Aorta (tissue), 5 donors: ENCODE measurements around the gene CCDC93. TPM values are rescaled to one million over a fixed set of nuclear protein-coding genes. Genes with fewer than 3 reads are reported as not detected.

Experiments
- ATAC-seq: fragments of 200-7000 bp; cut with Tn5 transposase; one replicate; pipeline ENCODE4 v1.9.1; 2022; ENCODE audit warnings: moderate library complexity; ENCODE audit not compliant: low FRiP score
- DNase-seq, 2 donors: peaks; one replicate each; pipeline ENCODE4 v3.0.0-alpha.2; 2020
- H3K27ac ChIP-seq, 2 donors: one replicate each; pipeline ENCODE4 v1.5.1; 2013; ENCODE audit warnings: low read length in 2 of 2, mild to moderate bottlenecking in 2 of 2, moderate library complexity in 2 of 2, control low read depth in 1 of 2, inconsistent platforms in 1 of 2, low read depth in 1 of 2
- H3K27me3 ChIP-seq, 2 donors: one replicate each; pipeline ENCODE4 v1.6.1; 2013; ENCODE audit warnings: control low read depth in 1 of 2, low read length in 1 of 2, mild to moderate bottlenecking in 1 of 2, moderate library complexity in 1 of 2; ENCODE audit not compliant: insufficient read depth in 2 of 2, control insufficient read depth in 1 of 2
- H3K36me3 ChIP-seq, 2 donors: one replicate each; pipeline ENCODE4 v1.6.1; 2013; ENCODE audit warnings: control low read depth in 1 of 2, low read length in 1 of 2, mild to moderate bottlenecking in 1 of 2; ENCODE audit not compliant: insufficient read depth in 2 of 2, control insufficient read depth in 1 of 2
- H3K4me1 ChIP-seq, 2 donors: one replicate each; pipeline ENCODE4 v1.6.1; 2013; ENCODE audit warnings: low read length in 2 of 2, control low read depth in 1 of 2, mild to moderate bottlenecking in 1 of 2, moderate library complexity in 1 of 2; ENCODE audit not compliant: insufficient read depth in 2 of 2, control insufficient read depth in 1 of 2
- H3K4me3 ChIP-seq, 2 donors: one replicate each; pipeline ENCODE4 v1.5.1; 2013; ENCODE audit warnings: low read length in 2 of 2, control low read depth in 1 of 2, mild to moderate bottlenecking in 1 of 2
- H3K9me3 ChIP-seq: one replicate; pipeline ENCODE4 v1.6.1; 2013; ENCODE audit warnings: mild to moderate bottlenecking, low read length; ENCODE audit not compliant: control insufficient read depth
- WGBS, 2 donors: extraction: QIAGEN DNeasy Blood & Tissue Kit; methylation state at CpG; one replicate each; pipeline ENCODE4 v1.1.7; 2013; 5-methylcytosine and 5-hydroxymethylcytosine counted together
- intact Hi-C, 2 donors: fragments of 100-400 bp; cut with DNase I; formaldehyde crosslinking; loops; one replicate each; pipeline versions ENCODE4 v1.14.2 to v1.15.0; 2022
- polyA plus RNA-seq, 2 donors: library from polyadenylated mRNA; stranded (reverse); fragments of 200-250 nt; gene quantifications; one replicate each; pipeline ENCODE4 v1.2.3, GENCODE V29; 2013
- total RNA-seq, 2 donors: library from RNA; stranded (reverse); fragmentation: NEBNext Ultra II Directional; extraction: Animal tissue kit (Norgen Biotek cat#: 25700); gene quantifications; one replicate each; pipeline ENCODE4 v1.2.1, GENCODE V29; 2021
- donor health status: healthy with polysubstance abuse.
- donor health status: Bipolar disorder and iron deficiency.
- donor health status: DM: no; HTN: no; CAD: no.
- donor health status: DM: no; HTN: no; CAD: no.
- donor health status: DM: yes; HTN: yes; CAD: no.

The CCDC93 gene
- total and polyA plus RNA-seq, 4 donors = 5.8 to 42.8 (median 23.5) TPM

DNA sequence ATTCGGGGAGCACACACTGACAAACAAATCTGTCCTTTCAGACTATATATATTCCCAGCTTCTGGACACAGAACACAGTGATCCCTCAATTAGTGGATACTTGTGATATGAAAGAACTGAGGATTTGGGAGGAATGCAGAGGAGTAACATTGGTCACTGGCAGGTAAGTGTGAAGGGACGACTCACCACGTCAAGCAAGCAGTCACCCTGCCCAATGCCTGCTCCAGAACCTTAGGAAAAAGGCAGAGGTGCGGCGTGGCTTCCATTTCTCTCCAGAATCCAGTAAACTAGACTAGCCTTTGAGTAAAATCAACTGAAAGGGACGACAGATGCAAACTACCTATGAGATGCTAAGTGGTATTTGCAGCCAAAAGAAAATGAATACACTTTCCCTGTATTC, 1.1 kb downstream of the CCDC93 start:
- DNase-seq = no peak
- no peaks in the 10 kb centered on the region for H3K36me3 ChIP-seq
- no peak overlapping the region for H3K27ac ChIP-seq
- H3K27me3 ChIP-seq = no peaks in the 10 kb centered on the region
- H3K4me1 ChIP-seq = no peaks in the 10 kb centered on the region
- no peaks in the 10 kb centered on the region for H3K9me3 ChIP-seq
- ATAC-seq = no peak
- intact Hi-C loops = no loop called here
- H3K4me3 ChIP-seq = peak overlapping the region; percentile 89 to 98
- WGBS, 2 donors = 40 to 41% methylated on average over 6 of the region's 6 CpGs

DNA sequence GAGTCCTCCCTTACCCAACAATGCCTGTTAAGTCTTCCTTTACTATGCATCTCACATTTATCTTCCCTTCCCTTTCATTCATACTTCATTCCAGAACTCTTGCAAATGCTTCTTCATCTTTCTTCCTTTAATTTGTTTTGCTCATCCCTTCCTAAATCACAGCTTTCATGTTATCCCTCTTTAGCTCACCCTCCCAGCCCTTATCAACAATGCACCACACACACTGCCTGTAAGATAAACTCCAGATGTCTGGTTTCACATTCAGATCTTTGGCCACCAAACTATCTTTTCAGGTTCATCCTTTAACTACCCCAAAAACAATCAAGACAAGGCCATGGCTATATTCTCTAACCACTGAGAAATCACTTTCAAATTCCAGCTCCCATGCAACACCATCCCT, 3.4 kb downstream of the CCDC93 start:
- H3K27ac ChIP-seq = no peak overlapping the region
- H3K4me1 ChIP-seq = no peaks in the 10 kb centered on the region
- H3K4me3 ChIP-seq = no peak overlapping the region
- no peaks in the 10 kb centered on the region for H3K9me3 ChIP-seq
- intact Hi-C loops = no loop called here
- H3K36me3 ChIP-seq = peaks cover 0 to 2% of the 10 kb centered on the region in 2 donors
- ATAC-seq (no peak), DNase-seq (no peak)
- H3K27me3 ChIP-seq = no peaks in the 10 kb centered on the region

DNA sequence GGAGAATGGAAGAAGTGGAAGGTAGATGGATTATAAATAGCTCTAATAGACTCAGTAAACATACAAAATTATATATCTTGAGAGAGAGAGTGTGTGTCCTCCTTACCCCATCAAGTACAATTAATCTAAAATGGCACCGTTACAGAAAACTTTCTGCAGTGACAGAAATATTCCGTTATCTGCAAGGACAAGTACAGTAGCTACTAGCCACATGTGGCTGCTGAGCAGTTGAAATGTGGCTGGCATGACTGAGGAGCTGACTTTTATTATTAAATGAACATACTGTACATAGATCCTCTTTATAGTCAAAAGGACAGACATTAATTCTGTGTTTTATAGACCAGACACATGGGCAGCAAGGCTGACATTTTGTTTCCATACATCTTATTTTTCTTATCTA, 7.0 kb downstream of the CCDC93 start:
- no peak for ATAC-seq
- WGBS, 2 donors = 74 to 89% methylated on average over 2 of the region's 2 CpGs
- Histone ChIP-seq H3K4me3 (no peak overlapping the region), H3K36me3 (peaks cover 2 to 3% of the 10 kb centered on the region in 2 donors), H3K9me3 (no peaks in the 10 kb centered on the region), H3K4me1 (no peaks in the 10 kb centered on the region), H3K27me3 (no peaks in the 10 kb centered on the region), H3K27ac (no peak overlapping the region)
- intact Hi-C loops = no loop called here
- no peak for DNase-seq

DNA sequence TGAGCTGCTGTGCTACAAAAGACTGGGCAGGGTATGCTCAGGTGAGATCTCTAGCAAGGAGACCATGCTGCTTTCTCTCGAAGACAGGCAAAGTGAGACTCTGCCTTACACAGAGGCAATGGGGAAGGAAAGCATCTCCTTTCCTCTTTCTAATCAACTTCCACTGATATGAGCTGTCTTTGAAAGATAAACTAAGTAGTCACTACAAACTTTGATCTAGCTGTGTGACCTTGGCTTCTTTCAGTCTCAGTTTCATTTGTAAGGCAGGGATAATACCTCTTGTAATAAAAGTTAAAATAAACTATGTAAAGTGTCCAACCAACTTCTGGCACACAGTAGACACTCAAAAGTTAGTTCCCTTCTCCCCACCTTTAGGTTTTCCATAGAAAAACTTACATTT, 7.5 kb downstream of the CCDC93 start:
- no peaks in the 10 kb centered on the region for H3K9me3 ChIP-seq
- H3K27ac ChIP-seq = no peak overlapping the region
- H3K36me3 ChIP-seq = peaks cover 3 to 4% of the 10 kb centered on the region in 2 donors
- H3K27me3 ChIP-seq = no peaks in the 10 kb centered on the region
- DNase-seq (no peak), ATAC-seq (no peak)
- H3K4me1 ChIP-seq = no peaks in the 10 kb centered on the region
- WGBS, 2 donors = 85 to 88% methylated on average over 1 of the region's 1 CpG
- intact Hi-C loops = no loop called here
- no peak overlapping the region for H3K4me3 ChIP-seq

- no peaks in the 10 kb centered on the region for H3K9me3 ChIP-seq
- intact Hi-C loops = loop anchor here (5.0 kb wide), 3 partner anchors 166 to 186 kb away; no protein-coding TSS in a partner anchor
- peaks cover 5 to 11% of the 10 kb centered on the region in 2 donors for H3K36me3 ChIP-seq
- H3K27me3 ChIP-seq = no peaks in the 10 kb centered on the region
- no peak overlapping the region for H3K4me3 ChIP-seq
- H3K27ac ChIP-seq = no peak overlapping the region
- H3K4me1 ChIP-seq = no peaks in the 10 kb centered on the region
- no peak for DNase-seq
- 22 to 23% methylated on average over 3 of the region's 3 CpGs for WGBS, 2 donors
- peak; percentile 87 for ATAC-seq
Measured at GRCh38 chr2:118003396-118003824, 10.5 kb downstream of the CCDC93 start.

DNA sequence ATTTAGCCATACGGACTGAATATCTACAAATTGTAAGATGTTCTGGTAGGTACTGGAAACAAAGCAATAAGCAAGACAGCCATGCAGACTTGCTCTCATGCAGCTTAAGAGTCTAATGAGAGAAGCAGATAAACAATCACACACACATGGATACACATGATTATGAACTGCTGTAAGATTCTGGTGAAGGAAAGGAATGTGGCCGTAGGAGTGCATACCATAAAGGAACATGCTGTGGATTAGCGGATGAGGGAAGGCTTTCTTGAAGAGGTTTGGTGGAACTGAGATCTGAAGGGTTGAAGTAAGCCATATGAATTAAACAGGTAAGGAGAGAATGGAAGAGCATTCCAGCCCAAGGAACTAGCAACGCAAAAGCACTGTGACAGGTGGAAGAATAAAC, 13.8 kb downstream of the CCDC93 start:
- no peak overlapping the region for H3K27ac ChIP-seq
- intact Hi-C loops = loop anchor here (5.0 kb wide), 3 partner anchors 163 to 183 kb away; no protein-coding TSS in a partner anchor
- no peaks in the 10 kb centered on the region for H3K9me3 ChIP-seq
- no peak overlapping the region for H3K4me3 ChIP-seq
- ATAC-seq = no peak
- no peaks in the 10 kb centered on the region for H3K4me1 ChIP-seq
- DNase-seq = no peak
- H3K27me3 ChIP-seq = no peaks in the 10 kb centered on the region
- H3K36me3 ChIP-seq = peaks cover 11 to 18% of the 10 kb centered on the region in 2 donors
- 85 to 86% methylated on average over 4 of the region's 4 CpGs for WGBS, 2 donors

- Histone ChIP-seq H3K4me1 (no peaks in the 10 kb centered on the region), H3K27ac (no peak overlapping the region), H3K36me3 (peaks cover 16 to 23% of the 10 kb centered on the region in 2 donors), H3K9me3 (no peaks in the 10 kb centered on the region), H3K27me3 (no peaks in the 10 kb centered on the region), H3K4me3 (no peak overlapping the region)
- intact Hi-C loops = loop anchor here in 1 of 2 donors (5.0 kb wide), 1 partner anchor 181 kb away; no protein-coding TSS in a partner anchor
- DNase-seq (no peak), ATAC-seq (no peak)
- WGBS, 2 donors = 48 to 67% methylated on average over 3 of the region's 3 CpGs
Measured at GRCh38 chr2:117997872-117998454, 15.9 kb downstream of the CCDC93 start.

DNA sequence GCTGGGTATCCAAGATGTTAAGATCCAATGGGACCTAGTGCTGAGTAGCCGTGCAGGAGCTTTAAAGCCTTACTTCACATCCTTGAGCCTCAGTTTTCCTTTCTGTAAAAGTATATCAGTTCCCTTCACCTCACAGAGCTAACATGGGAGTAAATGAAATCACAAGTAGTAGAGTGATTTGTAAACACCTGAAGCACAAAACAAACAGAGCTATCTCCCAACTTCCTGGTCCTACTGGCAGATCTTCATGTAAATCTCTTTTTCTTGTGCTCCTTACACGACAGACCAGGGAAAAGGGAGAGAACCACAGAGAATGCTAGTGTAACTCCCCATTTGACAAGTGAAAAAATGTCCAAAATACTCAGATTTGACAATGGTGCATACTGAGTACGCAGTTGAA, 17.3 kb downstream of the CCDC93 start:
- peaks cover 19% of the 10 kb centered on the region in 2 donors for H3K36me3 ChIP-seq
- intact Hi-C loops = loop anchor here in 1 of 2 donors (5.0 kb wide), 1 partner anchor 179 kb away; no protein-coding TSS in a partner anchor
- H3K27me3 ChIP-seq = no peaks in the 10 kb centered on the region
- DNase-seq = no peak
- H3K9me3 ChIP-seq = no peaks in the 10 kb centered on the region
- H3K4me3 ChIP-seq = no peak overlapping the region
- H3K27ac ChIP-seq = no peak overlapping the region
- 78 to 92% methylated on average over 3 of the region's 3 CpGs for WGBS, 2 donors
- H3K4me1 ChIP-seq = no peaks in the 10 kb centered on the region
- ATAC-seq = no peak

GRCh38 chr2:117994729-117995128, 19.1 kb downstream of the CCDC93 start:
- 81 to 92% methylated on average over 4 of the region's 4 CpGs for WGBS, 2 donors
- no peak for ATAC-seq
- no peaks in the 10 kb centered on the region for H3K27me3 ChIP-seq
- no peak overlapping the region for H3K4me3 ChIP-seq
- no peaks in the 10 kb centered on the region for H3K9me3 ChIP-seq
- H3K27ac ChIP-seq = no peak overlapping the region
- H3K36me3 ChIP-seq = peaks cover 15 to 19% of the 10 kb centered on the region in 2 donors
- no peak for DNase-seq
- no peaks in the 10 kb centered on the region for H3K4me1 ChIP-seq
- intact Hi-C loops = loop anchor here in 1 of 2 donors (5.0 kb wide), 1 partner anchor 177 kb away; no protein-coding TSS in a partner anchor
